Prostate gland (tissue), 2 donors: ENCODE measurements around the gene ATF7IP2.
"Not testable (repeated sequence)": the region's sequence is repeated elsewhere in the genome, so short reads cannot be mapped to it uniquely, and the experiment has no call there.

Experiments
- POLR2A ChIP-seq: fragments of 450-650 bp; IDR thresholded peaks from one replicate; pipeline ENCODE4 v1.6.1; 2016; ENCODE audit warnings: antibody characterized with exemption, mild to moderate bottlenecking
- TF ChIP-seq, protein P1 (sequence below), 4 experiments: fragments of 200-600 bp in 2 of 4; fragments of 450-650 bp in 2 of 4; sonication (generic) in 2 of 4; IDR thresholded peaks; 1 replicate in 3 of 4; 2 replicates in 1 of 4; pipeline ENCODE4 v1.5.1; 2016 to 2019; ENCODE audit warnings: antibody characterized with exemption in 4 of 4, mild to moderate bottlenecking in 2 of 4, moderate library complexity in 2 of 4

DNA sequence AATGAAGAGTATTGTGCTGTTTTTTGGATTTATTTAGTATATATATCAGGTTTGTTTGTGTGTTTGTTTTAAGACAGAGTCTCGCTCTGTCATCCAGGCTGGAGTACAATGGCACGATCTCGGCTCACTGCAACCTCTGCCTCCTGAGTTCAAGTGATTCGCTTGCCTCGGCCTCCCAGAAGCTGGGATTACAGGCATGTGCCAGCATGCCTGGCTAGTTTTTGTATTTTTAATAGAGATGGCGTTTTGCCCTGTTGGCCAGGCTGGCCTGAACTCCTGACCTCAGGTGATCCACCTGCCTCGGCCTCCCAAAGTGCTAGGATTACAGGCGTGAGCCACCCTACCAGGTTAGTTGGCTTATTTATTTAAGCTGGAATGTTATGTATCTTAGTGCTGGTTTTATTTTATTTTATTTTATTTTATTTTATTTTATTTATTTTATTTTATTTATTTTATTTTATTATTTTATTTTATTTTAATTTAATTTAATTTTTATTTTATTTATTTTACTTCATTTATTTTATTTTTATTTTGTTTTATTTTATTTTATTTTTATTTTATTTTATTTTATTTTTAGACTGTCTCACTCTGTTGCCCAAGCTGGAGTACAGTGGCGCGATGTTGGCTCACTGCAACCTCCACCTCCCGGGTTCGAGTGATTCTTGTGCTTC is 43.6 kb downstream of the ATF7IP2 start:
- TF ChIP-seq, protein P1, sequence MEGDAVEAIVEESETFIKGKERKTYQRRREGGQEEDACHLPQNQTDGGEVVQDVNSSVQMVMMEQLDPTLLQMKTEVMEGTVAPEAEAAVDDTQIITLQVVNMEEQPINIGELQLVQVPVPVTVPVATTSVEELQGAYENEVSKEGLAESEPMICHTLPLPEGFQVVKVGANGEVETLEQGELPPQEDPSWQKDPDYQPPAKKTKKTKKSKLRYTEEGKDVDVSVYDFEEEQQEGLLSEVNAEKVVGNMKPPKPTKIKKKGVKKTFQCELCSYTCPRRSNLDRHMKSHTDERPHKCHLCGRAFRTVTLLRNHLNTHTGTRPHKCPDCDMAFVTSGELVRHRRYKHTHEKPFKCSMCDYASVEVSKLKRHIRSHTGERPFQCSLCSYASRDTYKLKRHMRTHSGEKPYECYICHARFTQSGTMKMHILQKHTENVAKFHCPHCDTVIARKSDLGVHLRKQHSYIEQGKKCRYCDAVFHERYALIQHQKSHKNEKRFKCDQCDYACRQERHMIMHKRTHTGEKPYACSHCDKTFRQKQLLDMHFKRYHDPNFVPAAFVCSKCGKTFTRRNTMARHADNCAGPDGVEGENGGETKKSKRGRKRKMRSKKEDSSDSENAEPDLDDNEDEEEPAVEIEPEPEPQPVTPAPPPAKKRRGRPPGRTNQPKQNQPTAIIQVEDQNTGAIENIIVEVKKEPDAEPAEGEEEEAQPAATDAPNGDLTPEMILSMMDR (IDR thresholded peaks at IDR 0.05), result not testable (repeated sequence)
- not testable (repeated sequence) for TF ChIP-seq POLR2A
